NCI-H2227 (cell line): Measurements from ENCODE around the gene BCKDK.
"Not testable (repeated sequence)": the region's sequence is repeated elsewhere in the genome, so short reads cannot be mapped to it uniquely, and the experiment has no call there.

Source experiments
- DNase-seq: peaks from one replicate; lab custom pipeline; 2025; ENCODE audit not compliant: unreplicated experiment; lab: John Stamatoyannopoulos, UW

The BCKDK gene

GRCh38 chr16:31094424-31095120, 13.6 kb upstream of the BCKDK start, which contains the start of gene VKORC1:
VKORC1 (minus strand) TSS chr16:31094797; CDS start chr16:31094729, 68 bp downstream.
- peak; percentile 97 for DNase-seq

GRCh38 chr16:31099860-31100638, 8.1 kb upstream of the BCKDK start:
- DNase-seq, result no peak

DNA sequence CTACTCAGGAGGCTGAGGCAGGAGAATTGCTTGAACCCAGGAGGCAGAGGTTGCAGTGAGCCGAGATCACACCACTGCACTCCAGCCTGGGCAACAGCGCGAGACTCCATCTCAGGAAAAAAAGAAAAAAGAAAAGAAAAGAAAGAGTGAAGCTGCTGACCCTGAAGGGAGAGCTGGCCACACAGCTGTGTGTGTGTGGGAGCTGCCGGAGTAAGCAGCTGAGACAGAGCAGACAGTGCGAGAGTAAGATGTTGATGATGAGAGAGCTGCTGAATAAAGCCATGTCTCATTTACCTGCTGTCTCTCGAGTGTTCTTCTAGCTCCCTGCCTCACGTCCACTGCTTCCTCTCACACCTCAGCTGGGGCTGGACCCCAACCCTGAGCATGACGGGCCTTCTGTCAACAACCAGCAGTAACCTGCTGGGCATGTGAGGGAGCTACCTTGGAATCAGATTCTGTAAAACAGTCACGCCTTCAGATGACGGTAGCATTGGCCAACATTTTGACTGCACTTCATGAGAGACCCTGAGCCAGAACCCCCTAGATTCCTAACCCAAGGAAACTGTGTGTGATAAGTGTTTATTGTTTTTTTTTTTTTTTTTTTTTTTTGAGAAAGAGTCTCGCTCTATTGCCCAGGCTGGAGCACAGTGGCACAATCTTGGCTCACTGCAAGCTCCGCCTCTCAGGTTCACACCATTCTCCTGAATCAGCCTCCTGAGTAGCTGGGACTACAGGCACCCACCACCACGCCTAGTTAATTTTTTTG, 7.1 kb upstream of the BCKDK start:
- not testable (repeated sequence) for DNase-seq

GRCh38 chr16:31105677-31106213, 2.4 kb upstream of the BCKDK start:
- peak; percentile 15 for DNase-seq

- no peak for DNase-seq
Measured at GRCh38 chr16:31106509-31107464, 1.4 kb upstream of the BCKDK start.

DNA sequence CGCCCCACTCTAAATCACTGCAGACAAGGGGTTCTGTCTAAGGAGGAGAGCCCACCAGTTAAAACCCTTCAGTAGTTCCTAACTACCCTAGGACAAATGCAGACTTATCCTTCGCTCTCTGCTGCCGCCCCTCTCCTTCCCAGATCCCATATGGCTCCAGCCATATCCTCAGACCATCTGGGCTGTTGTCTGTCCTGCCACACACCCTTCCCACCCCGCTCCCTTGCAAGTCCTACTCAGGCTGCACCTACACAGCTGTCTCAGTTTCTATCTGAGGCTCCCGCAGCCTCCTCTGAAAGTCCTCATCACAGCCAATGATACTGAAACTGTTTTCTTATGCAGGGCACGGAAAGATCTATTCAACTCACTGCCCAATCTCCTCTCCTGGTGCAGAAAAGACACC, 720 bp upstream of the BCKDK start:
- DNase-seq, result no peak

DNA sequence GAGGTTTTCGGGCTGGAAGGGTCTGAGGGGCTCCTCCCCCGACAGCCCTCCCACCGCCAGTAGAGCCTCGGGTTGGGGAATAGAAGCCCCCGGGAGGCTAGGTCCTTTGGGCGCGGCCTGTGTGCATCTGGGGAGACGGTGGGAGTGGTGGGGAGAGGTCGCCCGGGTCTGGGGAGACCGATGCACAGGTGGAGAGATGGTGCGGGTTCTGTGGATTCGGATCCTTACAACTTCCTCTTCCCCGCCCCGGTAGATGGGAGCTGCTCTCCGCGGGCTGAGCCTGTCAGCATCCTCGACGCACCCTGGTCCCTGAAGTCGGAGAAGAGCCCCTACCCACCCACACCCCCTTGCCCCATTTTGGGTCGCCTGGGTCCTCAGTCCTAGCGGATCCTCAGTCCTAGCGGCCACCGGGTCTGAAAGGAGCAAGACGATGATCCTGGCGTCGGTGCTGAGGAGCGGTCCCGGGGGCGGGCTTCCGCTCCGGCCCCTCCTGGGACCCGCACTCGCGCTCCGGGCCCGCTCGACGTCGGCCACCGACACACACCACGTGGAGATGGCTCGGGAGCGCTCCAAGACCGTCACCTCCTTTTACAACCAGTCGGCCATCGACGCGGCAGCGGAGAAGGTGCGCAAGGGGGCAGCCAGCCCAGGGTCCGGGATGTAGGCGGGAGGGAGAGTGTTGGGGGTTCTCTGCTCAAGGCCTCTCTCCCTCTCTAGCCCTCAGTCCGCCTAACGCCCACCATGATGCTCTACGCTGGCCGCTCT, 790 bp downstream of the BCKDK start:
- DNase-seq, result peak; percentile 22

- DNase-seq, result no peak
Measured at GRCh38 chr16:31109622-31110021, 1.4 kb downstream of the BCKDK start.

DNA sequence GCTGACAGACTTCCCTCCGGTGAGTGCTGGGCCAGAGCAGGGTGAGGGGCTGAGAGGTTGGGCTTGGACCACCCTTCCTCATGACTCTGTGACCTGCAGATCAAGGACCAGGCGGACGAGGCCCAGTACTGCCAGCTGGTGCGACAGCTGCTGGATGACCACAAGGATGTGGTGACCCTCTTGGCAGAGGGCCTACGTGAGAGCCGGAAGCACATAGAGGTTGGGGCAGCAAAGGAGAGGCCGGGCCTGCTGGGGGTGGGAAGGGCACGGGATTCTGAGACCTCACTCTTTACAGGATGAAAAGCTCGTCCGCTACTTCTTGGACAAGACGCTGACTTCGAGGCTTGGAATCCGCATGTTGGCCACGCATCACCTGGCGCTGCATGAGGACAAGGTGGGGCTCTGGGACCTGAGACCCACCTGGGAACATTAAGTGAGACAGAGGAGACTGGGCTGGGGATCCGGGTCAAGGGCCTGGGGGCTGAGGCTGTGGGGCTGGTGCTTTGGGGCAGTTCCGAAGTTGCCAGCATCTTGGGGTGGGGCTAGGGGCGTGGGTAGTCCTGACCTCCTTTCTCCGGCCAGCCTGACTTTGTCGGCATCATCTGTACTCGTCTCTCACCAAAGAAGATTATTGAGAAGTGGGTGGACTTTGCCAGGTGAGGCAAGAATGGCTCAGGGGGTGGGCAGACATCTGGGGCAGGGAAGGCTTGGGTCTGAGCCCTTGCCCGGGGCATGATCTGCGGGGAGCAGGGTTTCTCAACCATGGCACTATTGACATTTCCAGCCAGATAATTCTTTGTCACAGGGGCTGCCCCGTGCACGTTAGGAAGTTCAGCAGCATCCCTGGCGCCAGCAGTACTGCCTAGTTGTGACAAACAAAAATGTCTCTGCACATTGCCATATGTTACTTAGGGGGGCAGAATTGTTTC, 2.2 kb downstream of the BCKDK start:
- DNase-seq, result no peak

DNA sequence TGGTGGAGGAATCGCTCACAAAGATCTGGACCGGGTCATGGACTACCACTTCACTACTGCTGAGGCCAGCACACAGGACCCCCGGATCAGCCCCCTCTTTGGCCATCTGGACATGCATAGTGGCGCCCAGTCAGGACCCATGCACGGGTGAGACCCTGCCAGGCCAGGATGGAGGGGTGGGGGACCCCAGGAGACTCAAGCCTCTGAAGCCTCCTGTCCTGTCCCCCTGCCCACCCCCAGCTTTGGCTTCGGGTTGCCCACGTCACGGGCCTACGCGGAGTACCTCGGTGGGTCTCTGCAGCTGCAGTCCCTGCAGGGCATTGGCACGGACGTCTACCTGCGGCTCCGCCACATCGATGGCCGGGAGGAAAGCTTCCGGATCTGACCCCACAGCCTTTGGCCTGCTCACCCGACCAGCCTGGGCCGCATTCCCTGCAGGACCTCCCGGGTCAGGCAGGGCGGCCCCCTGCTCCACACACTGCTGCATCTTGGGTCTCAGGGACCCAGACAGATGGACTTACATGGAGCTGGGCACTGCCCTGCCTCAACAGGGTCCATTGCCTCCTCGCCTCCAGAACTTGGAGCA, 3.8 kb downstream of the BCKDK start:
- DNase-seq, result no peak

GRCh38 chr16:31112711-31113110, 4.5 kb downstream of the BCKDK start:
- no peak for DNase-seq

DNA sequence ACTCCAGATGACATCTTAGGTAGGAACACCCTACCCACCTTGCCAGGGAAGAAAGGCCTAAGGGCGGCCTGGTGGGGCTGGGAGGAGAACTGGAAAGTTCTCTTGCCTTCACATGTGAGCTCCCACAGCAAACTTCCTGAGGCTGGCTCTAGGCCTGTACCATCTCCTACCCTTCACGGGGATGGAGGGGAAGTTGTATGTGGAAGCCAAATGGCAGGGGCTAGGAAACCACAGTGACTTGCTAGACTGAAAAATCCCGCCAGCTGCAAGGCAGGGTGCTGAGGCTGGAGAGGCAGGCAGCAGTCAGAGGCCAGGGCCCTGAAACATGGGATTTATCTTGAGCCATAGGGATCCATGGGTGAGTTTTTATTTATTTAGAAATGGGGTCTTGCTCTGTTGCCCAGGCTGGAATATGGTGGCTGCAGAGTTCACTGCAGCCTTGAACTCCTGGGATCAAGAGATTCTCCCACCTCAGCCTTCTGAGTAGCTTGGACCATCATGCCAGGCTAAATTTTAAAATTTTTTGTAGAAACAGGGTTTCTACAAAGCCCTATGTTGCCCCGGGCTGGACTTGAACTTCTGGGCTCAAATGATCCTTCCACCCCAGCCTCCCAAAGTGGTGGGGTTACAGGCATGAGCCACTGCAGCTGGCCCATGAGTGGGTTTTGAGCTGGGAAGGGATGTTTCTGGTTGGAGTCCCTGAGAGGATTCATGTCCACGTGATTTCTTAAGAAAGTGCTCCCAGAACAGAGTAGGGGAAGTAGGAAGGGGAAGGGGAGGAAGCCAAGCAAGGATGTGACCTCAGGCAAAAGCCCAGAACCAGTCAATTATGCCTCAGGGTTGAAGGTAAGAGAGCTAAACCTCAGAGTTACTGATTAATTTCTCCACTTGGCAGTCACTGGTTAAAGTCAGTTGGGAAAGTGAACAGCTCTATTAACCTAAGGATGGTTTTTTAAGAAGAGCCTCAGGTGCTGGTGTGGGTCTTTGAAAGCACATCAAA, 5.2 kb downstream of the BCKDK start:
- DNase-seq, result no peak

DNA sequence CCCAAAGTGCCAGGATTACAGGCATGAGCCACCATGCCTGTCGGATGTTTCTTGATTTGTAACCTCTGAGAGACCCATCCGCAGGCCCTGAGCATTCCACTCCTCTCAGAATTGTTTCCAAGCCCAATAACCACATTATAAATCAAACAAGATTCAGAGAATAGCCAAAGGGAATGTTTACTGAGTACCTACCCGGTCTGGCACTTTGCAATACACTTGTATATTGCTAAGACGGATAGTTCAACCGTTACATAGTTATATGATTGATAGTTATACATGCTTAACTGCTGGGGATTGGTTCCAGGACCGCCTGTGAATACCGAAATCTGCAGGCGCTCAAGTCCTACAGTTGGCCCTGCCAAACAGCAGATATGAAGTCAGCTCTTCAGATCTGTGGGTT, 6.3 kb downstream of the BCKDK start:
- DNase-seq, result no peak

DNA sequence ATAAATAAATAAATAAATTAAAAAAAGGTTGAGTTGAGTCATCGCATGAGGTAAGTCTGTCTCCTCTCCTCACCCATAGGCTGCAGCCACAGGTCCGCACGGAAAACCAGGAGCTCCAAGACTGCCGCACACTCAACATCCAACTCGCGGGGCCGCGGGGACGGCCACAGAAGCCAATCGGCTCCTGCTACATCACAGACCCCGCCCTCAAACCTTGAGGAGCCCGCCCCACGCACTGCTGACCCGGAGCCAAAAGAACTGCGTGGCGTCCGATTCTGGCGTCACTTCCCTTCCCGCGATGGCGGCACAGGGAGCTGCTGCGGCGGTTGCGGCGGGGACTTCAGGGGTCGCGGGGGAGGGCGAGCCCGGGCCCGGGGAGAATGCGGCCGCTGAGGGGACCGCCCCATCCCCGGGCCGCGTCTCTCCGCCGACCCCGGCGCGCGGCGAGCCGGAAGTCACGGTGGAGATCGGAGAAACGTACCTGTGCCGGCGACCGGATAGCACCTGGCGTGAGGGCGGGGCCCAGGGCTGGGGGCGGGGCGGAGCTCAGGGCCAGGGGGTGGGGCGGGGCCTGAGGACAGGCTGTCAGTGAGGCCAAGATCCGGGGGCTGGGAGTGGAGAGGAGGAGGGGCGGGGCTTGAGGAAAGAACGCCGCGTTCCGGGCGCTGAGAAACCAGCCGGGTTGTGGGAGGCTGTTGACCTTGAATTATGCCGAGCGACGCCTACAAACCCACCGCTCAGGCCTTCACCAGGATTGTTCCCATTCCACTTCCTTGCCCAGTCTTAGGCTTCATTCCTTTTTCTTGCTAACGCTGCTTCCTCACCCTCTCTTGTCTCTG, 9.4 kb downstream of the BCKDK start, which contains the start of gene KAT8:
KAT8 (plus strand) TSS at position 281 of the 839 bp plus-strand sequence; CDS start at position 299, 18 bp downstream.
- peak; percentile 99 for DNase-seq

DNA sequence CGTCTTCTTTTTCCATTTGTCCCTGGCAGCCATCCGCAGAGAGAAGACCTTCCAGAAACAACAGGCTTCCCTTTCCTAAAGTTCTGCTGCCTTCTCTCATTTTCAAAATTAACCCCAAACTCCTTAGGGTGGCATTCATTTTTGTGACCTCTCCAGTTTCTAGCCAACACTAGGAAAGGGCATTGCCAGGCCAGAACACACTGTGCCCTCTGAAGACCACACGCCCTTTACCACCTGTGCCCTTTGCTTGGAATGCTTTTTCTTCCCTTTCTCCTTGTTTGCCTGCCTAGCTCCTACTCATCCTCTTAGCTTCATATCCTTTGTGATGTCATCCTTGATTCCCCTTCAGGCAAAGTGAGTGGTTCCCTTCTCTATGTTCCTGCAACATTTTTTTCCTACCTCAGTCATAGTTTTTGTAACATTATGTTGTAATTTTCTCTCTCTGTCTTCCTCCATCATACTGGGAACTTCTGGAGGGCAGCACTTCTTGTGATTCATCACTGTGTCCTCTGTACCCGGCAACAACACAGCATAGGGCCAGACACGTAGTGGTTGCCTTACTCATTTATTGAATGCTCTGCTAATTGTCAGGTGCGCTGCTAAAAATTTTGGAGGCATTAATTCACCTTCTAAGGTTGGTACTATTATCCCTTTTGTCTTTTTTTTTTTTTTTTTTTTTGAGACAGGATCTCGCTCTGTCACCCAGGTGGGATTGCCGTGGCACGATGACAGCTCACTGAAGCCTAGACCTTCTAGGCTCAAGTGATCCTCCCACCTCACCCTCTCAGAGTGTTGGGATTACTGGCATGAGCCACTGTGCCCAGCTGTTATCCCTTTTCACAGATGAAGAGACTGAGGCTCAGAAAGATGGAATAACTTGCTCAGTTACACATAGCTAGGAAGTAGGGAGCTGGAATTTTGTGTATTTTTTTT, 10.3 kb downstream of the BCKDK start:
- no peak for DNase-seq
